Left ventricle myocardium inferior (tissue), 1 donor: Measurements from ENCODE around the gene ARAF. TPM values are rescaled to one million over a fixed set of nuclear protein-coding genes. Genes with fewer than 3 reads are reported as not detected.

ENCODE experiments used
- DNase-seq: peaks from one replicate; pipeline ENCODE4 v3.0.0-alpha.2; 2020
- H3K27ac ChIP-seq: fragments of 200-600 bp; replicated peaks from 2 replicates; pipeline ENCODE4 v1.8.0; 2021
- H3K27me3 ChIP-seq: fragments of 200-600 bp; 2 replicates; pipeline ENCODE4 v1.8.0; 2021; ENCODE audit warnings: low read depth
- H3K36me3 ChIP-seq: fragments of 200-600 bp; 2 replicates; pipeline ENCODE4 v1.8.0; 2021
- H3K4me1 ChIP-seq: fragments of 200-600 bp; 2 replicates; pipeline ENCODE4 v1.8.0; 2021
- H3K4me3 ChIP-seq: fragments of 200-600 bp; 2 replicates; pipeline ENCODE4 v1.8.0; 2021; ENCODE audit warnings: mild to moderate bottlenecking, moderate library complexity
- H3K9me3 ChIP-seq: fragments of 200-600 bp; replicated peaks from 2 replicates; pipeline ENCODE4 v1.8.0; 2021
- CTCF ChIP-seq: fragments of 200-600 bp; IDR thresholded peaks from 2 replicates; pipeline ENCODE4 v1.8.0; 2021; ENCODE audit warnings: antibody characterized with exemption, mild to moderate bottlenecking, borderline replicate concordance
- intact Hi-C: fragments of 100-400 bp; cut with micrococcal nuclease; formaldehyde crosslinking; loops from one replicate; pipeline ENCODE4 v1.11.0; 2022
- total RNA-seq: library from RNA; stranded (reverse); fragmentation: NEBNext Ultra II Directional; extraction: Animal tissue kit (Norgen Biotek cat#: 25700); gene quantifications from one replicate; pipeline ENCODE4 v1.2.1, GENCODE V29; 2021
- donor health status: DM: no; HTN: yes; CAD: no; lungs with severe emphysema.

Gene ARAF
- total RNA-seq, 1 donor from 2014 or later: 76.4 TPM

DNA sequence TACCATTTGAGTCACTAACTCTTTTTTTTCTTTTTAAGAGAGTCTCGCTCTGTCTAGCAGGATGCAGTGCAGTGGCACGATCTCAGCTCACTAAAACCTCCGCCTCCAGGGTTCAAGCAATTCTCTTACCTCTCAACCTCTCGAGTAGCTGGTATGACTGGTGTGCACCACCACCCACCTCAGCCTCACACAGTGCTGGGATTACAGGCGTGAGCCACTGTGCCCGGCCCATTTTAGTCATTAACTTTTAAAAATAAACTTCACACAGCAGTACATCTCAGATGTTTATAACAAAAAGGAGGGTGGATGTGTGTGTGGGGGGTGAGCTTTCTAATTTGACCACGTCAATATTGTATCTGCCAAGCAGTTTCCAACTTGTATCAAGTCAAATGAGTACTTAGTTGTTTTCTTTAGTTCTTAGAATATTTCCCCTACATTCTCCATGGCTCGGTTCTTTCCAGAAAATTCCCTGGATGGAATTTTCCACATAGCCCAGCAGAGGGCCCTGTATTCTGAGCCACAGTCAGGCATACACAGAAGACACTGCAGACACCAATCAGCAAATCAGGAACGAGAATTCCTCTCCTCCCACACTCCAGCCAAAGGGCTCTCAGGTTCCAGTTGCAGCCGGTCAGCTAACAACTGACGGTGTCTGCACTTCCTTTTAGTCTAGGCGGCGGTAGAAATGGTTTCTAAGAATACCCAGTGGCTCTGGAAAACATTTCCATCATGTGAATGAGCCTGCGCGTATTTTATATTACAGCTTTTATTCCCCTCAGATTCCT, 20.1 kb upstream of the ARAF start:
- Histone ChIP-seq H3K4me1 (peaks cover 23% of the 10 kb centered on the region), H3K27ac (peak overlapping the region; percentile 84), H3K36me3 (no peaks in the 10 kb centered on the region), H3K27me3 (no peaks in the 10 kb centered on the region), H3K9me3 (no peaks in the 10 kb centered on the region), H3K4me3 (no peak overlapping the region)
- DNase-seq: peak; percentile 63
- intact Hi-C loops: no loop called here
- TF ChIP-seq CTCF: peak; percentile 67

- Histone ChIP-seq H3K36me3 (no peaks in the 10 kb centered on the region), H3K4me1 (peaks cover 23% of the 10 kb centered on the region), H3K4me3 (no peak overlapping the region), H3K27ac (no peak overlapping the region), H3K9me3 (no peaks in the 10 kb centered on the region), H3K27me3 (no peaks in the 10 kb centered on the region)
- no peak for DNase-seq
- no peak for TF ChIP-seq CTCF
- intact Hi-C loops: no loop called here
These were observed 17.5 kb upstream of the ARAF start for GRCh38 chrX:47543496-47543895.

DNA sequence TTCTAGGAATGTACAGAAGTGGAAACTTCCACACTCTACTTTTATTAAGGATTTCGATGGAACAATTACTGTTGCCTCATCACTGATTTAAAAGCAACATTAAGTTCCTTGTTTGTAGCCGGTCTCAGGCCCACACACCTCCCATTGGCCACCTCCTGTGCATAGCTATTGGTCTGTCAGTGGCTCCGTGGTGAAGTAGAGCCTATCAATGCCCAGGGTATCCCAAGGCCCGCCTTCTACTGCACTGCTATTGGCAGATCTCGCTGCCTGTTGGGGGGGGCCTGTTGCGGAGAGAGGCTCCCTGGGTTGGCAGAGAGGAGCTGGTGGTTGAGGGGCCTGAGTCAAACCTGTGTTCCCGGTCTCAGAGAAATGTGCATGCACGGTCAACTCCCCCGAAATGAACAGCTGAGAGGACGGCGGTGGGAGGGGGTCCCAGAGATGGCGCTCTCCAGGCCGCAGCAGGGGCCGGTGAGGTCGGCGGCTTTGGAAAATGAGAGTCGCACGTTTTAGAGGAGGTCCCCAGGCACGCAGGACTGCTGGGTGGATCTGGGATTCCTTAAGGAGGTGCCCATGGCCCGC, 4.9 kb upstream of the ARAF start:
- Histone ChIP-seq H3K27ac (peak overlapping the region; percentile 91), H3K36me3 (no peaks in the 10 kb centered on the region), H3K27me3 (no peaks in the 10 kb centered on the region), H3K9me3 (no peaks in the 10 kb centered on the region), H3K4me1 (no peaks in the 10 kb centered on the region), H3K4me3 (peak overlapping the region; percentile 69)
- intact Hi-C loops: no loop called here
- no peak for TF ChIP-seq CTCF
- peak; percentile 88 for DNase-seq

DNA sequence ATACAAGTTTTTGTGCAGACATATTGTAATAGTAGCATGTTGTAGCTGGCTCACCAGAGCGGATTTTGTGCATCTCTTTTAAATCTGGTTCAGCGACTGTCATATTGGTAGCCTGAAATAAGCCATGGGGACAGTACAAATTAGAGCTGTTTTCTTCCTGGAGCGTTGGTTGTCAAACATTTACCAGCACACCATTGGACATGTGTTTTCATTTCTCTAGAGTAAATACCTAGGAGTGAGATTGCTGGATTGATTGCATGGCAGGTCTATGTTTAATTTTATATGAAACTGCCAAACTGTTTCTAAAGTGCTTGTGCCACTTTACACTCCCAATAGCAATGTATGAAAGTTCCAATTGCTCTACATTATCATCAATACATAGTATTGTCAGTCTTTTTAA, 2.6 kb upstream of the ARAF start:
- intact Hi-C loops: no loop called here
- no peaks in the 10 kb centered on the region for H3K9me3 ChIP-seq
- TF ChIP-seq CTCF: no peak
- no peak for DNase-seq
- H3K27me3 ChIP-seq: no peaks in the 10 kb centered on the region
- H3K27ac ChIP-seq: no peak overlapping the region
- H3K36me3 ChIP-seq: peaks cover 4% of the 10 kb centered on the region
- peaks cover 16% of the 10 kb centered on the region for H3K4me1 ChIP-seq
- H3K4me3 ChIP-seq: no peak overlapping the region

GRCh38 chrX:47560179-47560933, 649 bp upstream of the ARAF start:
- intact Hi-C loops: no loop called here
- peaks cover 17% of the 10 kb centered on the region for H3K4me1 ChIP-seq
- H3K4me3 ChIP-seq: peak overlapping the region; percentile 73
- DNase-seq: no peak
- no peaks in the 10 kb centered on the region for H3K9me3 ChIP-seq
- H3K36me3 ChIP-seq: peaks cover 18% of the 10 kb centered on the region
- no peak for TF ChIP-seq CTCF
- H3K27ac ChIP-seq: peak overlapping the region; percentile 98
- no peaks in the 10 kb centered on the region for H3K27me3 ChIP-seq
